ENCODE results near the gene DUSP2. TPM values are rescaled to one million over a fixed set of nuclear protein-coding genes. Genes with fewer than 3 reads are reported as not detected.
A peak's percentile ranks its signal among the peaks of the same experiment; 100 is the strongest.

Gene DUSP2, protein sequence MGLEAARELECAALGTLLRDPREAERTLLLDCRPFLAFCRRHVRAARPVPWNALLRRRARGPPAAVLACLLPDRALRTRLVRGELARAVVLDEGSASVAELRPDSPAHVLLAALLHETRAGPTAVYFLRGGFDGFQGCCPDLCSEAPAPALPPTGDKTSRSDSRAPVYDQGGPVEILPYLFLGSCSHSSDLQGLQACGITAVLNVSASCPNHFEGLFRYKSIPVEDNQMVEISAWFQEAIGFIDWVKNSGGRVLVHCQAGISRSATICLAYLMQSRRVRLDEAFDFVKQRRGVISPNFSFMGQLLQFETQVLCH
- total RNA-seq (2014; rRNA removed; shearing (Covaris generic)) = 21.1 and 24.4 TPM in 2 replicates

DNA sequence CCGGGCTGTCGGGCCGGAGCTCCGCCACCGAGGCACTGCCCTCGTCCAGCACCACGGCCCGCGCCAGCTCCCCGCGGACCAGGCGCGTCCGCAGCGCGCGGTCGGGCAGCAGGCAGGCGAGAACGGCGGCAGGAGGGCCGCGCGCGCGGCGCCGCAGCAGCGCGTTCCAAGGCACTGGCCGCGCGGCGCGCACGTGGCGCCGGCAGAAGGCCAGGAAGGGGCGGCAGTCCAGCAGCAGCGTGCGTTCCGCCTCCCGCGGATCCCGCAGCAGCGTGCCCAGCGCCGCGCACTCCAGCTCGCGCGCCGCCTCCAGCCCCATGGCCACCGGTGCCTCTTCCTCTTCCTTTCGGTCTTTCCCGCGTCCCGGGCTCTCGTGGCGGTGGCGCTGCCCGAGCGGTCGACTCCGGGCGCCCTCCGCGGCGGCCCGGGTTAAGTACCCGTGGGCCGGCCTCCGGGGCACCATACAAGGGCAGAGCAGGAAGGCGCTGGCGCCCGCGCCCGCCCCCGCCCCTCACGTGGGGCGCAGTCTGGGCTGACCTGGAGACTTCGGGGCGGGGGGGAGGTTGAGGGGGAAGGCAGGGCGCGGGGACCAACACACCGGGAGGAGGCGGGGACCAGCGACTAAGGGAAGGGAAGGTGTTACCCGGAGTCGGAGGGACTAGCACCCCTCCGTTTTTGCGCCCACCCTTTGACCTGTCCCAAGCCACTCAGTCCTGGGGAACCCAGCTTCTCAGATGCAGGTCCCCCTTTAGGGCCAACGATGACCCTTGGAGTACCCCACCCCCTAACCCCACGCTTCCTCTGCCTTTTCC lies at the start of gene DUSP2:
TSS of gene DUSP2 (minus strand) at position 405 of the 812 bp plus-strand sequence. CDS start at position 319, 86 bp downstream.
- DNase-seq (ENCODE audit: low read depth) = peak; percentile 83

DNA sequence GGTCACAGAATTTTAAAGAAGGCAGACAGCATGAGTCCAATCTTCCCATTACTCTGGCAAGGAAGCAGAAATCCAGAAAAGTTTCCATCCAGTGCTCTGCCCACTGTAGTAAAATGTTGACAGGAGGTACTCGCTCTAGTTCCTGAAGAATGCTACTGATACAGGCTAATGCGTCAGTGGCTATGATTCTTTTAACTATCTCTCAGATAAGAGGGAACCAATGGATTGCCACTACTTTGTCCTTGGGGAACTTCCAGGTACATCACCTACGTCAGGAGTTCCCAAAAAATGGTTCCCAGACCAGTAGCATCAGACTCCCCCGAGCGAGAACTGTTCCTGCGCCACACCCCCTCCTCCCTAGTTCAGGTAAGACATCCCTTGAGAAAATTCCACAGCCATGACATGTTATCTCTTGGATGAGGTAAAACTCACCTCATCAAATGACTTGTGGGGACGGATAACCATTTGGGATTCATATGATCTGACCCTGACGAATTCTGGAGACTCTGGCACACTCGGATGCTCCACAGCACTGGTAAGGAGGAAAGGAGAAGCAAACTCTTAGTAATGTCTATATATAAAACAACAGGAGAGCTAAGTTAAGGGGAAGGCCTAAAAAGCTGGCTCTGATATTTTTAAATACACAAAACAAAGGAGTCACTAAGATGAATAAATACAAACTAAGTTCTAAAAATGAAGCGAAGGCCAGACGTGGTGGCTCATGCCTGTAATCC lies 46.9 kb upstream of the DUSP2 start:
- no peak for DNase-seq (ENCODE audit: low read depth)

DNA sequence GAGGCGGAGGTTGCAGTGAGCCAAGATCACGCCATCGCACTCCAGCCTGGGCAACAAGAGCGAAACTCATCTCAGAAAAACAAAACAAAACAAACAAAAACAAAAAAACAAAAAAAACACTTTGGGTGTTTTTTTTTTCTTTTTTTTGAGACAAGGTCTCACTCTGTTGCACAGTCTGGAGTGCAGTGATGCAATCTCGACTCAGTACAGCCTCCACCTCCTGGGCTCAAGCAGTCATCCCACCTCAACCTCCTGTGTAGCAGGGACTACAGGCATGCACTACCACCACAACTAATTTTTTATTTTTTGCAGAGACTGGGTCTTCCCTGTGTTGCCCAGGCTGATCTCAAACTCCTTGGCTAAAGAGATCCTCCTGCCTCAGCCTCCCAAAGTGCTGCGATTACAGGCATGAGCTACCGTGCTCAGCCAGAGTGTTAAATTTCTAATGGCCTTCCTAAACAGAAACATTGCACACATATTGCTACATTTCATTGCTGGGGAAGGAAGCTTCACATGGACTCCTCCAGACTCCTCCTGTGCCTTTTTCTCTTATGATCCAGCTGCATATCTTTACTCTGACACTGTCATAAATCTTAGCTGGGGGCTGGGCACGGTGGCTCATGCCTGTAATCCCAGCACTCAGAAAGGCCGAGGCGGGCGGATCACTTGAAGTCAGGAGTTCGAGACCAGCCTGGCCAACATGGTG lies 43.7 kb upstream of the DUSP2 start:
- no peak for DNase-seq (ENCODE audit: low read depth)

DNA sequence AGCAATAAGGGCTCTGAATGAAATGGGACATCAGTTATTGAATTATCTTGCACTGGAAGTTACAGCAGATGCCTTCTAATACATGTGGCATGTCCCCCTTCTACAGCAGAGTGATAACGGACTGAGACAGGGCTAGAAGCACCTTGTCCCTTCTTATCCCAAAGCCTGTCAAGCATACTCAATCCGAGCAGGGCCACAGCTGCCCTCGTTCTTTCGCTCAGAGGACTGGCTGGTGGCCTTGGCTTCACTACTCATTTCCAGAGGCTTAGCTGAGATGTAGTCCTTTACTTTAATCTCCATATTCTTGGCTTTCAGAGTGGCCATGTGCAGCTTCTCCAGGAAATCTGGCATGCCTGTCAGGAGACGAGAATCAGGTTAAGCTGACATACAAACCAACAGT lies 41.3 kb upstream of the DUSP2 start:
- no peak for DNase-seq (ENCODE audit: low read depth)

DNA sequence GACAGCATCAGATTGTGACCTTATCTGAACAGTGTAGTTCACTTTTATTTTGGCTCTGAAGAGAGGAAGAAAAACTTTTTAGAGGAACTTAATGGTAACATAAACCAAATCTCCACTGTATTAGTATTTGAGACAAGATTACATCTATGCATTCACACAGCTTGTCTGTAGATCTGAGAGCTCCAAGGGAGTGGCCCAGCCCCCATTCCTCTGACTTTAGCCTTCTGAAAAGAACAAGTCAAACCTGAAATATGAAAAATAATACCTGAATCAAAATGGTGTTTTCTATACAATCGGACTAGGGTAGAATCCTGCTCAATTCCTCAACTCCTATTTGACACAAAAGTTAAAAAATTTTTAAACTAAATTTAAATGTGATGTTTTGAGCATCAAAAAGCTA lies 40.3 kb upstream of the DUSP2 start:
- no peak for DNase-seq (ENCODE audit: low read depth)

DNA sequence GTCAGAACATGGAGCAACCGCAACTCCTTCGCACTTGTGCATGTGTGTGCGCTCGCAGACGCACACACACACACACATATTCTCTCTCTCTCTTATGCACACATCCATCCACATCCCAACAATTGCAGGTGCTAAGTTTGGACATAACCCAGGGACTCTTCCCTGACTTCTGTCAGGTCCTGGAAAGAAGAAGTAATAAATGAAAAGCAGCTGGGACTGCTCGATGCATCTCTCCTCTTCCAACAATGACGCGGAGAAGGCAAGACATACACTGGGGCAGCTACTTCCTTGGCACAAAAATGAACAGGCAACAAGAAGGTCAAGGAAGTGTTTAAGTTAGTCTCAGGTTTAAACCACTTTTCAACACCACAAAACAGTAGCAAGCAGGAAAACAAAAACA lies 39.7 kb upstream of the DUSP2 start:
- DNase-seq (ENCODE audit: low read depth) = no peak

DNA sequence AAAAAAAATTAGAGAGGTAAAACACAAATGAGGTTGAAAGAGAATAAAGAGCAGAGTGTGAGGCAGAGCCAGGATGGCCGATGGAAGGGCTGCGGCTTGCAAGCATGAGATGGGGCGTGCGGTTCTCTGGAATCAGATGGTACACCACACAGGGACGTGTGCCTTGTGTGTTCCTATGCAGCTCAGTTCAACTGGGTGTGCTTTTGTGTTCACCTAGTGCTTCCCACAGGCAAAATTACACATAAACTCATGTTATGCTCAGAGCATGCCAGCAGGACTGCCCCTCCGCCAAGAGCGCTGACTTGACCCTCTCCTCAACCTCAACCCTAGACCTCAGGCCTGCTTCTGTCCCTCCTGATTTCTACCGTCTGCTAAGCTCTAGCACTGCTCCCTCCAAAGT lies 38.9 kb upstream of the DUSP2 start:
- DNase-seq (ENCODE audit: low read depth) = no peak

DNA sequence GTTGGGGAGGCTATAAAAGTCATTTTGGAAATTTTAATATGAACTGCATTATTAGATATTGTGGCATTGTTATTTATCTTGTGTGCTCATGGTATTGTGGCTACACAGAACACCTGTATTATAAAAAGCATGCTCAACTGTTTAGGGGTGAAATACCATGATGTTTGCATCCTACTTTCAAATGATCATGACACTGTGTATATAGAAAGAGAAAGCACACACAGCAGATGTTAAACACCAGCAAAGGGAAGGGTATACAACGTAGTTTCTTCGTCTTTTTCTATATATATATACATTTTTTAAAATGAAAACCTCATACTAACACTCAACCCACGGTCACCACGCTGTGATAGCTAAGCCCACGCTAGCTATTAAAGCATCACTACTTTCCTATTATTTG lies 36.3 kb upstream of the DUSP2 start:
- no peak for DNase-seq (ENCODE audit: low read depth)

DNA sequence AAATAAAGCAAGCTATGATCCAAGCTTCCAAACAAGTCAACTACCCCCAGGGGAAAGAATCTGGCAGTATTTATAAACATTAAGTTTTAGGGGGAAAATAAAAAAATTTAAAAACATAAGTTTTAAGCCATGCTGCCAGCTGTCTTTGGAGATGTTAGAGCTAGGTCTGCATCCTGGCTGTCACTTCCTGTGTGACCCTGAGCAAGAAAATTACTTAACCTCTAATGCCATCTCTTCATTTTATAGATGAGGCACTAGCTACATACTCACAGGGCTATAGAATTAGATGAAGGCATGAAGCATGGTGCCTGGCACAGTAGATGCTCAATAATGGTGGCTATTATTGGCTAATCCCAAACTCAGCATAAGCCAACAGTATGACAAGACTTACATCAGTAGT lies 35.3 kb upstream of the DUSP2 start:
- no peak for DNase-seq (ENCODE audit: low read depth)

DNA sequence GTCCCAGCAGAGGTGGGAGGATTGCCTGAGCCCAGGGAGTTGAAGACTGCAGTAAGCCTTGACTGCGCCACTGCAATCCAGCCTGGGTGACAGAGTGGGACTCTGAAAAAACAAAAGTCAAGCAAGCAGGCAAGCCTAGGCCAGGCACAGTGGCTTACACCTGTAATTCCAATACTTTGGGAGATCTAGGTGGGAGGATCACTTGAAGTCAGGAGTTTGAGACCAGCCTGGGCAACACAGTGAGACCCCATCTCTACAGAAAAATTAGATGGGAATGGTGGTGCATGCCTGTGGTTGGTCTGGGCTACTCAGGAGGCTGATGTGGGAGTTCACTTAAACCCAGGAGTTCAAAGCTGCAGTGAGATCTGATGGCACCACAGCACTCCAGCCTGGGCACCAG lies 34.8 kb upstream of the DUSP2 start:
- no peak for DNase-seq (ENCODE audit: low read depth)

DNA sequence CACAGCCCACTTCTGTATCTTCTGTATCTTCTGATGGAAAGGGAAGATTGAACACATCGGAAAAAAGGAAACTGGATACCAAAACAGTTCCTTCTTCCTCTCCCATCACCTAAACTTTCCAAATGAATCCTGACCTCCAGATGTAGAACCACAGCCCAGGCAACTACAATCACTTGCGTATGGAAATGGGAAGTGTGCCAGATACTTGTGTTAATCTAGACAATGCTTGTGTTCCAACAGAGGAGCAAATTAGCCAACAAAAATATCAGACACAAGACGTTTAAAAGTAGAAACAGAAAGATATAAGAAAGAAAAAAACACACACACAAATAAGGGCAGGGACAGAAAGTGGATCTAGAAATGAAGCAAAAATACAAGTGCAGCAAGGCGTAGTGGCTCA lies 31.4 kb upstream of the DUSP2 start:
- DNase-seq (ENCODE audit: low read depth) = no peak

DNA sequence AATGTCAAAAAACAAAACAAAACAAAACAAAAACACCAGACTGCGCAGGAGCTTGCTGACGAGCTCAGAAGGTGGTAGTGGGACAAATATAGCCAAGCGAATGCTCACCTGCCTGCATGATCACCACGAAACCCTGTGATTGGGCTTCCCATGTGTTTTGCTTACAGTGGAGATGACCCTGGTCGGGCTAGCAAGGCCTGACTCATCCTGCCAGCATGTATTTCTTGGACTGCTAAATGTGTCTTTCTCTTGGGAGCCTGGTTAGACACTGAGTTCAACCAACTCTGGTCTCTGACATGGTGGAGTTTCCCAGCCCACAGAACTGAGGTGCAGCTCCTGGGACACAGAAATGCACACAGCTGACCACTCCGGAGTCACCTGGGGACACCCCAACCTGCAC lies 30.7 kb upstream of the DUSP2 start:
- no peak for DNase-seq (ENCODE audit: low read depth)

DNA sequence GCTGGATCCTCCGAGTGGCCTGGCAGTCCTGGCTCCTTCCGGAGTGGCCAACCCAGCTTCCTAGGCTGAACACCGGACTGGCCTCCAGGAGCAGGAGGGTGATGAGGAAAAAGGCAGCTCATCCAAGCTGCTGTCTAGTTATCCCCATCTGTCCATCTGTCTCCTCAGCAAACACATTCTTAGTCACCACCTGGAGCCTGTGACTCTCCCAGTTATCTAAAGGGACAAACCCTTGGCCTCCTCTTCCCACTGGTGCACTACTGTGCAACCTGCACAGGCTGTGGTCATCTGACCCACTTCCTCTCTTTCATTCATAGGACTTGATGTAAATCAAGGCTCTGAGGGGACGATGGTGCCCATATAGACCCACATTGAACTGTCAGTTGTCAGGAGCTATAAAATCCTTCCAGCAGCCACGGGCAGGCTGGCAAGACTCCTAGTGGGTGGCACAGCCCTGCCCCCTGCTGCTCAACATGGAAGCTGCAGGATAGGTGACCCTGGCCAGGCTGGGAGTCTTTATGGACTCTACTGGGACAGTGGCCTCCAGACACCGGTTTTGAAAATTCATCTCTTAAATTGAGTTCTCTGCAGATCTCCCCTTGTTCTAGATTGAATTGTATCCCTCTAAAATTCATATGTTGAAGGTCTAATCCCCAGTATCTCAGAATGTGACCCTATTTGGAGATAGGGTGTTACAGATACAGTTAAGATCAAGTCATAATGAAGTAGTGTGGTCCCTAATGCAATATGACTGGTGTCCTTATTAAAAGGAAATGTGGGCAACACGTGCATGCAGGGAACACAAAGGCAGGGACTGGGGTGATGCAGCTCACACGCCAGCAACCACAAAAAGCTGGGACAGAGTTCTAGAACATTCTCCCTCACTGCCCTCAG lies 29.3 kb upstream of the DUSP2 start:
- peak; percentile 73 for DNase-seq (ENCODE audit: low read depth)

DNA sequence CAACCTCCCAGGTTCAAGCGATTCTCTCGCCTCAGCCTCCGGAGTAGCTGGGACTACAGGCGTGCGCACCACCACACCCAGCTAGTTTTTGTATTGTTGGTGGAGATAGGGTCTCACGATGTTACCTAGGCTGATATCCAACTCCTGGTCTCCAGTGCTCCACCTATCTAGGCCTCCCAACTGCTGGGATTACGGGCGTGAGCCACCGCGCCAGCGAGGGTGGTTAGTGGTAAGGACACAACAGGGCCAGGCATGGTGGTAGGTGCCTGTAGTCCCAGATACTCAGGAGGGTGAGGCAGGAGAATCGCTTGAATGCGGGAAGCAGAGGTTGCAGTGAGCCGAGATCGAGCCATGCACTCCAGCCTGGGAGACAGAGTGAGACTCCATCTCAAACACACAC lies 26.6 kb upstream of the DUSP2 start:
- DNase-seq (ENCODE audit: low read depth) = no peak

DNA sequence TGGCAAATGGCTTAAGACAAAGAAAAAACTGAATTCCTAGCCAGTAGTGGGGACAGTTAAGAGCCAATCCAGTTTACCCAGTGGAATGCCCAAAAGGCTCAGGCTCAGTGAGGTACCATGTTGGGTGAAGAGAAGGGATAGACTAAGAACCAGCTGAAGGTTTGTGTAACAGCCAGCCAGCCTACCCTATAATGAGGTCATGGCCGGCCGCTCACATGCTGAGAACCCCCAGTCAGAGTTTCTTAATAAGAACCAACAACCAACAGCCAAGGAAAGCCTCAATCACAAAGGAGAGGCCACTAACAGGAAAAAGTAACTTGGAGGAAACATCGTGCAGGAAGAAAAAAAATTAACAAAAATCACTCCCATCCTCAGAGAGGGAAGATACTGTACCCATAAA lies 25.4 kb upstream of the DUSP2 start:
- DNase-seq (ENCODE audit: low read depth) = no peak

DNA sequence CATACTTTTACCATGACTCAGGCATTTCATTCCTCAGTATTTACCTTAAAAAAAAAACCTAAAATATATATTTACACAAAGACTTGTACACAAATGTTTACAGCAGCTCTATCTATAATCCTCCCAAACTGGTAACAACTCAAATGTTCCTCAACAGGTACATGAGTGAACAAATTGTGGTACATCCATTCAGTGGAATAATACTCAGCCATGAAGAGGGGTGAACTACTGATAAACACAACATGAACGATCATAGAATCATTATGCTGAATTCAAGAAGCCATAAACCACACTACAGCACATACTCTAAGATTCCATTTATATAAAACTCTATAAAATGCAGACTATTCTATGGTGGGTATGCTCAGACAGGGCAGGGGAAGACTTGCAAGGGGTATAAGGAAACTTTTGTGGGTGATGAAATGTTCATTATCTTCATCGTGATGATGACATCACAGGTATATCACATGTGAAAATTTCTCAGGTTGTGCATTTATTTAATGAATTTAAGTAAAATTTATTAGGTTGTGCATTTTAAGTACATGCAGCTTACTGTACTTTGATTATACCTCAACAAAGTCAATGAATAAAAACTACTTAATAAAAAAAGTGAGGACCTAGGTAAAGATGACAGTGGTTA lies 24.7 kb upstream of the DUSP2 start:
- DNase-seq (ENCODE audit: low read depth) = no peak

DNA sequence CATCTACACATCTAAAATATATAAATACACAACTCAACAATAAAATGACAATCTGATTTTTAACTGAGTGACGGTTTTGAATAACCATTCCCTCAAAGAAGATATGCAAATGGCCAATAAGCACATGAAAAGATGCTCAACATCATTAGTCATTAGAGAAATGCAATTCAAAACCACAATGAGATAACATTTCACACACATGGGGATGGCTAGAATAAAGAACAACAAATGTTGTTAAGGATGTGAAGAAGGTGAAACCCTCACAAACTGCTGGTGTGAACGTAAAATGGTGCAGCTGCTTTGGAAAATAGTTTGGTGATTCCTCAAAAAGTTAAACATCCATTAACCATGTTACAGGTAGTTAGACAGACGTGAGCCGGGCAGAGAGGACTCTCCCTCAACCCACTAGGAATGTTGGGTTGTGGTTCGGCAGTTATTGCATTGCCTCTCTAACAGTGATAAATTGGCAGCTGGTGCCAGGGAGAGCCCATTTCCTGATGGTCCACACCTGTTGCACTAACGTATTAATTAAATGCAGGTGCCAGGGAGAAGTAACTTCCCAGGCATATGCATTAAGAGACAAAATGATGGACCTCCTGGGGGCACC lies 22.3 kb upstream of the DUSP2 start:
- DNase-seq (ENCODE audit: low read depth) = no peak

DNA sequence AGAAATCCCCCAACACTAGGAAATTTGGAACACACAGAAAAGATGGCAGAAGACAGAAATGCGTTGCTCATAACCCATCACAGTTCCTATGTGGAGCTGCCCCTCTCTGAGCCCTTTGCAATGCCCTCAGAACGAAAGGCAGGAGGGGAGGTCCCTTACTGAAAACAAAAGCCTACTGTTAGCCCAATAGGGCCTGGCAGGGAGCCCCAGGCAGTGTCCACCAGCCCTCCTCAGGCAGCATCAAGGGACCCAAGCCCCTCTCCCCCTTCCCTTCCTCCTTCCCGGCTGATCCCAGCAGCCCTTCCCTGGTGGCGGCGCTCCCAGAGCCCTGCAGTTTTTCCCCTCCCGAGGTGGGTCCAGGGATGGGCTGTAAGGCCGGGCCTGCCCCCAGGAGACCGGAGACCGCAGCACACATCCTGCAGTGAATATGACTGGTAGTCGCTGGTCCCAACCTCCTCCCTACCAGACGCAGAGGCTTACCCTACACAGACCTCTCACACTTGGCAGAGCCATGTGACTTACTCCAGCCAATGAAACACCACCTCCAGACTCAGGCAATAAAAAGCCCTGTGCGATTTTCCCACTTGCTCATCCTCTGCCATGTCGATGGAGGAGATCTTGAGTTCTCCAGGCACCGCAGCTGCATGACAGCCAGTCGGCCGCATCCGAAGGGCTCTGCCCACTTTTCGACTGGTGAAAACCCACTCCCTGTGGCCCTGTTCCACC lies 19.4 kb upstream of the DUSP2 start:
- no peak for DNase-seq (ENCODE audit: low read depth)

DNA sequence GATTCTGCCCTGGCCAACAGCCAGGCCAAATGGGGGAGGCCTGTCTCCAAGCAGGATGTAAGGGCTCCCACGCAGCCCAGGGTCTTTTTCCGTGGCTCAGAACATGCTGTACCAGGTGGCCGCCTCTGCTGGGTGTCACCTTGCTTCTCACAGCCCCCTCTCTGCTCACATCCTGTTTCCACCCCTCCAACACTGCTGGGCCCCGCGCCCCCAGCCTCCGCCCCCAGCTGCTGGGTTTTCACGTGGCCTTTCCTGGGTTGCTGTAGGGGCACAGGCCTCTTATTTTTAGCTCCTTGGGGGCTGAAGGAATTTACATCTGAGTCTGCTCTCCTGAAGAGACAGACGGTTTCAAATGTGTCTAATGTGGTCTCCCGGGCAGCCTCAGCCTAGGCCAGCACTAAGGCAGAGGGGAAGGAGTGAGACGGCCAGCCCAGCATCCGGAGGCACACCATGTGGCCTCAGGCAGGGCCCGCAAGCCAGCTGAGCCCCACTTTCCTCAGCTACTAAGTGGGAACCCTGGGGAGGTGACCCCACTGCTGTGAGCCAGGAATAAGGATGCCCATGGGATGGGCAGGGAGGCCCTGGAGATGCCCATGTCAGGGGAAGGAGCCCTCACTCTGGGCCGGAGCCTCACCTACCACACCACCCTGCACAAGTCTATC lies 18.7 kb upstream of the DUSP2 start:
- DNase-seq (ENCODE audit: low read depth) = no peak

Data from Daoy (cell line).